GM19455 (cell line): ENCODE data around the gene TBC1D2.

ENCODE experiments used
- ATAC-seq: cut with Tn5 transposase; IDR thresholded peaks from one replicate; pipeline ENCODE4 v1.9.1; 2021; ENCODE audit not compliant: unreplicated experiment

TBC1D2 gene

GRCh38 chr9:98219364-98219716, 36.1 kb downstream of the TBC1D2 start:
- no peak for ATAC-seq

- no peak for ATAC-seq
Measured at GRCh38 chr9:98218562-98219363, 36.7 kb downstream of the TBC1D2 start.

GRCh38 chr9:98217255-98217654, 38.2 kb downstream of the TBC1D2 start:
- ATAC-seq, result no peak

GRCh38 chr9:98216391-98216790, 39.1 kb downstream of the TBC1D2 start:
- ATAC-seq, result no peak

- no peak for ATAC-seq
Measured at GRCh38 chr9:98215821-98216220, 39.6 kb downstream of the TBC1D2 start.

- no peak for ATAC-seq
Measured at GRCh38 chr9:98215271-98215670, 40.2 kb downstream of the TBC1D2 start.

GRCh38 chr9:98214811-98215210, 40.6 kb downstream of the TBC1D2 start:
- ATAC-seq, result no peak

GRCh38 chr9:98211260-98211659, 44.2 kb downstream of the TBC1D2 start:
- no peak for ATAC-seq

- ATAC-seq, result no peak
Measured at GRCh38 chr9:98210435-98210834, 45.0 kb downstream of the TBC1D2 start.

GRCh38 chr9:98209530-98209929, 45.9 kb downstream of the TBC1D2 start:
- ATAC-seq, result no peak

- no peak for ATAC-seq
Measured at GRCh38 chr9:98208635-98209034, 46.8 kb downstream of the TBC1D2 start.

- ATAC-seq, result no peak
Measured at GRCh38 chr9:98207606-98208005, 47.8 kb downstream of the TBC1D2 start.

GRCh38 chr9:98206754-98207153, 48.7 kb downstream of the TBC1D2 start:
- ATAC-seq, result no peak

GRCh38 chr9:98204692-98205091, 50.8 kb downstream of the TBC1D2 start:
- ATAC-seq, result no peak

- ATAC-seq, result no peak
Measured at GRCh38 chr9:98203153-98203552, 52.3 kb downstream of the TBC1D2 start.

- no peak for ATAC-seq
Measured at GRCh38 chr9:98202252-98202651, 53.2 kb downstream of the TBC1D2 start.

- ATAC-seq, result no peak
Measured at GRCh38 chr9:98201749-98202148, 53.7 kb downstream of the TBC1D2 start.

- ATAC-seq, result no peak
Measured at GRCh38 chr9:98201102-98201501, 54.3 kb downstream of the TBC1D2 start.

GRCh38 chr9:98199388-98200033, 55.9 kb downstream of the TBC1D2 start:
- no peak for ATAC-seq

- ATAC-seq, result no peak
Measured at GRCh38 chr9:98195671-98196070, 59.8 kb downstream of the TBC1D2 start.

GRCh38 chr9:98193336-98193944, 62.0 kb downstream of the TBC1D2 start:
- no peak for ATAC-seq
